GM21825 (cell line): ENCODE measurements around the gene PPP1R37.
A peak's percentile ranks its signal among the peaks of the same experiment; 100 is the strongest.

Experiments
- ATAC-seq: cut with Tn5 transposase; IDR thresholded peaks from one replicate; pipeline ENCODE4 v1.9.1; 2021; ENCODE audit warnings: mild to moderate bottlenecking, moderate library complexity; ENCODE audit not compliant: unreplicated experiment

Gene PPP1R37

DNA sequence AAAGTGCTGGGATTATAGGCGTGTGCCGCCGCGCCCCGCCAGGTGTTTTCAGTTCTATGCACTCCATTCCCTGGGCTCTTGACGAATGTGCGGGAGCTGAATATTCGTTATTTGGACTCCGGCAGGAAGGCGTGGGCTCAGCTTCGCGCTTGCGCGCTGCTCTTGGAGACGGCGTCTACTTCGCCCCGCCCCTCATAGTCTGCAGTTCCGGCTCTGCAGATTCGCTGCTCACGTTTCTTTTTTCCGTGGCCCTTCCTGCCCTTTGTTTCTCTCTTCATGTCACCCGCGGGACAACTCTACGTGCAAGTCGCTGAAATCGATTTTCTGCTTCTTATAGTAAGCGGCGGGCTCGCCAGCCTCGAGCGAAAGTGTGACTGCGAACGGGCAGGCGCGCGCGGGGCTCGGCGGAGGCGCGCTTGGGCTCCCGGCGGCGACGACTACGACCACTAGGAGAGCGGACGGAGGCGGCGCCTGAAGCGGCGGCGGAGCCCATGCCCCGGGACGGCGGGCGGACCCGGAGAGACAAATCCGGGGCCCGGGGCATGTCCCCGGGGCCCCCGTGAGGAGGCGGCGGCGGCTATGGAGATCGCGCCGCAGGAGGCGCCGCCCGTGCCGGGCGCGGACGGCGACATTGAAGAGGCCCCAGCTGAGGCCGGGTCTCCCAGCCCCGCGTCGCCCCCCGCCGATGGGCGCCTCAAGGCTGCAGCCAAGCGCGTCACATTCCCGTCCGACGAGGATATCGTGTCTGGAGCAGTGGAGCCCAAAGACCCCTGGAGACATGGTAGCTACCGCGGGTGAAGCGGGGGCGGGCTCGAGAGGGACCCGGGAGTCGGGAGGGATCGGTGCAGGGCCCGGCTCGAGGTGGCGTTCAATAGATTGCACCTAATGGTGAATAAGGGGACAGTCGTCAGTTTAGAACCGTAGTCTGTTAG is at the start of gene PPP1R37:
Gene PPP1R37, plus strand, starts transcription at position 433 of the 932 bp plus-strand sequence. Its CDS starts 147 bp downstream, at position 580.
- peak; percentile 47 for ATAC-seq

- no peak for ATAC-seq
These were observed 47.2 kb upstream of the PPP1R37 start for GRCh38 chr19:45045671-45046353.

GRCh38 chr19:45046355-45046754 is 46.6 kb upstream of the PPP1R37 start:
- ATAC-seq = no peak

- ATAC-seq = no peak
These were observed 45.7 kb upstream of the PPP1R37 start for GRCh38 chr19:45047188-45047797.

DNA sequence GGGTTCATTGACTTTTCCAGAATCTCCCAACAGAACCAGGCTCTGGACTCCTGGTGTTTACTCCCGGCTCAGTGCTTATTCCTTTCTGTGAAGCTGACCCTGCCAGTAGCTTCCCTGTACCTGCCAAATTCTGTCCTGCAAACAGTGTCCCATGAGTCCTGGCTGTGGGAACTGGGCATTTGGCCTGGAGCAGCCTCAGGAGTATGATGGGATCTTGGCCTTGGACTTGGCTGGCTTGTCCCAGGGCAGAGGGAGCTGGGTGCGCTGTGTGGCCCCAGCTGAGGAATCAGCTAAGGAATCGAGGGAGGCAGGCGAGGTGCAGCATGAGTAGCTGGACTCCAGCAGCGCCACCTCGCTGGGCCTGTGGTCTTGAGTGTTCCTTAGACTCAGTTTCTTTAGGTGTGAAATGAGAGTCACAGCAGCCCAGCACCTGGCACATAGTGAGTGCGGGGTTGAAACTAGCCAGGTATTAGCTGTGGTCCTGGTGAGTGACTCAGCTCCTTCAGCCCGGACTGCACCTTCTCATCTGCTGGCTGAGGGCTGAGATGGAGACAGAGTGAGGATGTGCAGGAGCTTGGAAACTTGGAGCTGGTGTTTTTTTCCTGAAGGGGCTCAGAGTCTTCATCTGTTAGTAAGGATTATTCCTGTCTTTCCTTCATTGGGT is 43.8 kb upstream of the PPP1R37 start:
- ATAC-seq = no peak

DNA sequence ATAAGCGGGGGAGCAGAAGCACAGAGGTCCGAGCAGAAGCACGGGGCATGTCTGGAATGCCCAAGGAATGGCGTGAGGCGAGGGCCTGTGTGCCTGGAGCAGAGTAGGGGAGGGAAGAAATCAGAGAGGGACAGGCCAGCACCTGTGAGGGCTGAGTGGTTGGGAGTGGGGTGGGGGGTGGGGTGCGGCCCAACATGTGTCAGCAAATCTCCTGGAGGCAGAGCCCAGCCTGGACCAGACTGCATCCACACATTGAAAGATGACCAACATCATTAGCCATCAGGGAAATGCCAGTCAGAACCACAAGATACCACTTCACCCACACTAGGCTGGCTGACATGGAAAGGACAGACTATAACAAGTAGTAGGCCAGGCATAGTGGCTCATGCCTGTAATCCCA is 42.9 kb upstream of the PPP1R37 start:
- ATAC-seq = no peak

DNA sequence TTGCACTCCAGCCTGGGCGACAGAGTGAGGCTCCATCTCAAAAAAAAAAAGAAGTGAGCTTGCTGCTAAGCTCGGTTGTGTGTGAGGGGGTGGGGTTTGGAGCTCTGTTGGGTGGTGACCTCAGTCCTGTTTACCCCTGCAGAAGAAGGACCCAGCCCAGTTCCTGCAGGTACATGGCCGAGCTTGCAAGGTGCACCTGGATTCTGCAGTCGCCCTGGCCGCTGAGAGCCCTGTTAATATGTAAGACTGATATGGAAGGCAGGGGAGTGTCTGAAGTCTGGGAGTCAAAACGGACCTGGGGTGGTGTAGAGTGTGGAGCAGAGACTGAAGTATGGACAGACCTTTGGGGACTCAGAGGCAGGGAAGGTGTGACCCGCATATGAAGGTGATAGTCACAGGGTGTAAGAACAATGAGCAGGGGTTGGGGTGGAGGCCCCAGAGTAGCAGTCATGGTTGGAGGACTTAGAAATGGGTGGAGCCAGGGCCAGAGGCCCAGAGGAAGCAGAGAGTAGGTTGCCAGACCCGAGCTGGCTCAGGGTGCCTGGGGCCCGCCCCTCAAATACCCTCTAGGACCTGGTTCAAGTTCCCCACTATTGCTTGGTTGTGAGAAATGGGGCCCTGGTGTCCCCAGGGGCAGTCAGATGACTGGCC is 40.9 kb upstream of the PPP1R37 start:
- no peak for ATAC-seq

DNA sequence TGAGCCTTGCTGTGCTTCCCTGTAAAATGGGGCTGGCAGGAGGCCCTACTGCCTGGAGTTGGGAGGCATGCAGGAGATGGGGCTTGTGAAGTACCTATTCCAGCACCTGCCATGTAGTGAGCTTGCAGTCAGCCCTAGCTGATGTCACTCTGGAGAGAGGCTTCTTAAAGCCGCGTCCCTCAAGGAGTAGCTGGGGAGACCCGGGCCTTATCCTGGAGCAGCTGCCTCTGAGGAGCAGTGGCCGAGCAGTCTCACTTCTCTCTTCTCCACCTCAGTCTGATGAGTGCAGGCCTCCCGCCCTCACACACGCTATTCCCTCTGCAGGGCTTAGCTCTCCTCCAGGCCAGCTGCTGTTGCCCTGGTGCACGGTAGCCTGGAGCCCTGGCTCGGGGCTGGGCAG is 36.1 kb upstream of the PPP1R37 start:
- ATAC-seq = no peak

DNA sequence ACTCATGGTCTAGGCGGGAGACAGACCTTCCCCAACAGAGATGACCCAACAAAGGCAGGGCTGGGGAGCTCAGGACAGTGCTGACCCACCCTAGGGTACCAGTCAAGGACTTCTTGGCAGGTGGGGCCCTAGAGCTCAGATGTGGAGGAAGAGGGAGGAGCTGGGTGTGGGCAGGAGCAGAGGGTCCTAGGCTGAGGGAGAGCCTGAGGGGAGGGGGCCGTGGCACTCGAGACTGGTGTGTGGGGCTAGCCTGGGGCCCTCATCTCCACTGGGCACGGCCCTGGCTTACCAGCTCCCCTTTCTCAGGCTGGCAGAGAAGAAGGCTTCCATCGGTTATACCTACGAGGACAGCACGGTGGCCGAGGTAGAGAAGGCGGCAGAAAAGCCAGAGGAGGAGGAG is 35.5 kb upstream of the PPP1R37 start:
- no peak for ATAC-seq

- ATAC-seq = no peak
These were observed 34.3 kb upstream of the PPP1R37 start for GRCh38 chr19:45058622-45059159.

- no peak for ATAC-seq
These were observed 33.6 kb upstream of the PPP1R37 start for GRCh38 chr19:45059258-45059965.

DNA sequence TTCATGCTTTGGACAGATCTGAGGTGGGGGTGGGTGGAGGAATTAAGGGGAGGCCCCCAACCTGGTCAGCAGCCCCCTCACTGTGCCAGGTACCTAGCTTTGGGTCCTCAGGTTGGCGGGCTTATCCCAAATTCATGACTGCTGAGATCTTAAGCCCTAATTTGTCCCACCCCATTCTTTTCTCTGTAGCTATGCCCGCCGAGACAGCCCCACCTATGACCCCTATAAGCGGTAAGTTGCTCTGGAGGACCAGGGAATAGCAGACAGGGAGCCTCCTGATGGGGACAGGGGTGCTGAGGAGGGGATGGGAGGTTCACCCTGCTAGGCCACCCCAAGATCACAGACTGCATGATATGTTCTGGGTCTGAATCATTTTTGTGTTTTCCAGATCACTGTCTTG is 31.0 kb upstream of the PPP1R37 start:
- ATAC-seq = no peak

DNA sequence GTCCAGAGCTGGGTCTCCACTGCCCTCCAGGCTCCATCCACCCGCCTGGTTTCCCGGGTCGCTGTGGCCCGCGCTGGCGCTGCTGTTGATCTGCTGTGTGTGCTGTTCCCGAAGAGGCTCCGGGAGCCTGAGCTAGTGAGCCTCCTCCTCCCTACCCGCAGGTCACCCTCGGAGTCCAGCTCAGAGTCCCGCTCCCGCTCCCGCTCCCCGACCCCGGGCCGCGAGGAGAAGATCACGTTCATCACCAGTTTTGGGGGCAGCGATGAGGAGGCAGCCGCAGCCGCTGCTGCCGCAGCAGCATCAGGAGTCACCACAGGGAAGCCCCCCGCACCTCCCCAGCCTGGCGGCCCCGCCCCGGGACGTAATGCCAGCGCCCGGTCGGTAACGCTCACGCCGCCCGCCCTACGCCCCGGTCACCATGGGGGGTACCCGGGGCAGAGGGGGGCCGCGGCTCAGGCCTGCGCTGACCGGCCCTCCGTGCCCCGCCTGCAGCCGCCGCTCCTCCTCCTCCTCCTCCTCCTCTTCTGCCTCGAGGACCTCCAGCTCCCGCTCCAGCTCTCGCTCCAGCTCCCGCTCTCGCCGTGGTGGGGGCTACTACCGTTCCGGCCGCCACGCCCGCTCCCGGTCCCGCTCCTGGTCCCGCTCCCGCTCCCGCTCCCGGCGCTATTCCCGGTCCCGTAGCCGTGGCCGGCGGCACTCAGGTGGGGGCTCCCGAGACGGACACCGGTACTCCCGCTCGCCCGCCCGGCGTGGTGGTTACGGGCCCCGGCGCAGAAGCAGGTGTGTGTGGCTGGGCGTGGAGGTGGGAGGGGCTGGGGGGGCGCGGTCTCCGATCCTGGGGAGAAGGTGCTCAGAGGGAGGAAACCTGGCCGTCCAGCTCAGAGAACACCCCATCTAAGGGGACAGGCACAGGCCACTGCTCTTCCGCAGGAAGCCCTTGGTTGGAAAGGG is 28.9 kb upstream of the PPP1R37 start:
- no peak for ATAC-seq

GRCh38 chr19:45066921-45067661 is 25.9 kb upstream of the PPP1R37 start:
- no peak for ATAC-seq

GRCh38 chr19:45068041-45068440 is 24.9 kb upstream of the PPP1R37 start:
- no peak for ATAC-seq

- no peak for ATAC-seq
These were observed 23.9 kb upstream of the PPP1R37 start for GRCh38 chr19:45069056-45069455.

DNA sequence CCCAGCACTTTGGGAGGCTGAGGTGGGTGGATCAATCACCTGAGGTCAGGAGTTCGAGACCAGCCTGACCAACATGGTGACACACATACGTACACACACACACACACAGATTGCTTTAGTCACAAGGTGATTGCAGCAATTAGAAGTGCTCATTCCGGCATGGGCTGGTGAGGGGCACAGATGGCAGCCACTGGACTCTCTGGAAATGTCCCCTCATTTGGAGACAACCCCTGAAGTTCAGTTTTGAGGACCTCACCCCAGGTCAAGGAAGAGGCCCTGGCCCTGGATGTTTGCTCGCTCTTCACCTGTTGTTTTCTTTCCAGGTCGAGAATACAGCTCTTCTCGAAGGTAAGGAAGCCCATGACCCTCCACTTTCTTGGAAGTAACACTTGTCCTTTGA is 22.8 kb upstream of the PPP1R37 start:
- no peak for ATAC-seq
